HG03108 (cell line): Measurements from ENCODE around the gene EPB41.
"Not testable (repeated sequence)": the region's sequence is repeated elsewhere in the genome, so short reads cannot be mapped to it uniquely, and the experiment has no call there.

Experiments used
- ATAC-seq: cut with Tn5 transposase; IDR thresholded peaks from one replicate; pipeline ENCODE4 v1.9.1; 2021; ENCODE audit warnings: moderate library complexity; ENCODE audit not compliant: unreplicated experiment

Gene EPB41

GRCh38 chr1:29043274-29043965, 129.1 kb downstream of the EPB41 start:
- ATAC-seq: no peak

- ATAC-seq: no peak
Measured at GRCh38 chr1:29044010-29044409, 129.6 kb downstream of the EPB41 start.

GRCh38 chr1:29045663-29046062, 131.3 kb downstream of the EPB41 start:
- not testable (repeated sequence) for ATAC-seq

- no peak for ATAC-seq
Measured at GRCh38 chr1:29047142-29047541, 132.8 kb downstream of the EPB41 start.

- ATAC-seq: no peak
Measured at GRCh38 chr1:29050166-29050565, 135.8 kb downstream of the EPB41 start.

- ATAC-seq: no peak
Measured at GRCh38 chr1:29052100-29052499, 137.7 kb downstream of the EPB41 start.

GRCh38 chr1:29052941-29053340, 138.6 kb downstream of the EPB41 start:
- ATAC-seq: no peak

- no peak for ATAC-seq
Measured at GRCh38 chr1:29055160-29055559, 140.8 kb downstream of the EPB41 start.

- ATAC-seq: no peak
Measured at GRCh38 chr1:29056256-29056655, 141.9 kb downstream of the EPB41 start.

GRCh38 chr1:29057700-29058099, 143.3 kb downstream of the EPB41 start:
- ATAC-seq: no peak

GRCh38 chr1:29062157-29062942, 148.0 kb downstream of the EPB41 start:
- ATAC-seq: no peak

- ATAC-seq: no peak
Measured at GRCh38 chr1:29064064-29064463, 149.7 kb downstream of the EPB41 start.

- no peak for ATAC-seq
Measured at GRCh38 chr1:29077155-29077554, 162.8 kb downstream of the EPB41 start.

GRCh38 chr1:29079916-29080629, 165.7 kb downstream of the EPB41 start:
- not testable (repeated sequence) for ATAC-seq

- ATAC-seq: no peak
Measured at GRCh38 chr1:29081201-29081600, 166.8 kb downstream of the EPB41 start.

- ATAC-seq: no peak
Measured at GRCh38 chr1:29082519-29082918, 168.2 kb downstream of the EPB41 start.

GRCh38 chr1:29083317-29084195, 169.2 kb downstream of the EPB41 start:
- ATAC-seq: no peak

GRCh38 chr1:29084196-29084521, 169.8 kb downstream of the EPB41 start:
- no peak for ATAC-seq

GRCh38 chr1:29090937-29091618, 176.7 kb downstream of the EPB41 start:
- ATAC-seq: no peak

GRCh38 chr1:29092704-29093103, 178.3 kb downstream of the EPB41 start:
- not testable (repeated sequence) for ATAC-seq
